Osteoblast (primary cell): ENCODE data around the gene RIPOR3. TPM values are rescaled to one million over a fixed set of nuclear protein-coding genes. Genes with fewer than 3 reads are reported as not detected.

Experiments
- DNase-seq: peaks from one replicate; pipeline ENCODE4 v3.0.0; 2011; ENCODE audit warnings: low spot score, mixed read lengths; ENCODE audit not compliant: insufficient read length; ENCODE audit errors: missing footprints
- H2AFZ ChIP-seq: 2 replicates; pipeline ENCODE4 v1.6.0; 2011; ENCODE audit warnings: mild to moderate bottlenecking, low read length
- H3K27ac ChIP-seq: 2 replicates; pipeline ENCODE4 v1.5.1; 2011; ENCODE audit warnings: mild to moderate bottlenecking, low read depth, low read length, moderate library complexity
- H3K27me3 ChIP-seq: 2 replicates; pipeline ENCODE4 v1.6.0; 2012; ENCODE audit warnings: mild to moderate bottlenecking, control low read depth, inconsistent platforms, low read length, moderate library complexity; ENCODE audit not compliant: insufficient read depth
- H3K36me3 ChIP-seq: 2 replicates; pipeline ENCODE4 v1.5.1; 2011; ENCODE audit warnings: mild to moderate bottlenecking, low read length, control low read depth, moderate library complexity; ENCODE audit not compliant: insufficient read depth
- H3K4me1 ChIP-seq: 2 replicates; pipeline ENCODE4 v1.5.1; 2011; ENCODE audit warnings: mild to moderate bottlenecking, low read length, control low read depth, moderate library complexity; ENCODE audit not compliant: insufficient read depth
- H3K4me2 ChIP-seq: 2 replicates; pipeline ENCODE4 v1.6.0; 2011; ENCODE audit warnings: mild to moderate bottlenecking, low read length; ENCODE audit not compliant: insufficient read depth
- H3K4me3 ChIP-seq: fragments of 200-600 bp; sonication (generic); 3 replicates; pipeline ENCODE4 v1.5.1; 2012; ENCODE audit warnings: mild to moderate bottlenecking, low read length, inconsistent platforms; ENCODE audit not compliant: insufficient read depth
- H3K79me2 ChIP-seq: 2 replicates; pipeline ENCODE4 v1.6.0; 2012; ENCODE audit warnings: mild to moderate bottlenecking, low read length, control low read depth, inconsistent platforms; ENCODE audit not compliant: insufficient read depth
- H3K9me3 ChIP-seq: 2 replicates; pipeline ENCODE4 v1.5.1; 2011; ENCODE audit warnings: low read depth, low read length, control low read depth
- H4K20me1 ChIP-seq: 2 replicates; pipeline ENCODE4 v1.6.0; 2012; ENCODE audit warnings: mild to moderate bottlenecking, low read length, control low read depth; ENCODE audit not compliant: insufficient read depth
- total RNA-seq: library from RNA; depleted of rRNA; stranded (reverse); fragments of >200 nt; gene quantifications from 2 replicates; pipeline ENCODE4 v1.2.3, GENCODE V29; 2012
- TF ChIP-seq, protein P1 (sequence below): IDR thresholded peaks from 2 replicates; pipeline ENCODE4 v1.5.1; 2011; ENCODE audit warnings: mild to moderate bottlenecking, low read depth, low read length, moderate library complexity; ENCODE audit errors: extremely low read depth

The RIPOR3 gene
- total RNA-seq, 1 donor = 1.1 TPM

DNA sequence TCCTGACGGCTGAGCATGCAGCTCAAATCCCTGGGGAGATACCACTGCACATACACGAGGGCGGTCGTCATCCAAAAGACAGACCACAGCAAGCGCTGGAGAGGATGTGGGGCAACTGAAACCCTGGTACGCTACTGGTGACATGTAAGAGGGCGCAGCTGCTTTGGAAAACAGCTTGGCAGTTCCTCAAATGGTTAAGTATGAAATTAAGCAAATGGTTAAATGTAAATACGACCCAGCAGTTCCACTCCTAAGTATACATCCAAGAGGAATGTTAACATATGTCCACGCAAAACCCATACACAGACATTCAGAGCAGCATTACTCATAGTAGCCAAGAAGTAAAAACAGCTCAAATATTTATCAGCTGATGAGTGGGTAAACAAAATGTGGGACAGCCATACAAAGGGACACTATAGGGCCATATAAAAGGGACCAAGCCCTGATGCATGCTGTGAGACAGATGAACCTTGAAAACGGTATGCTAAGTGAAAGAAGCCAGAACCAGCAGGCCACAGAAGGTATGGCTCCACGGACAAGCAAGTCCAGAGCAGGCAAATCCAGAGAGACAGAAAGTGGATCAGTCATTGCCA is 38.5 kb downstream of the RIPOR3 start:
- Histone ChIP-seq H3K27me3 (no peaks in the 10 kb centered on the region), H3K4me2 (no peak overlapping the region), H3K27ac (no peak overlapping the region), H3K4me3 (no peak overlapping the region), H3K9me3 (no peaks in the 10 kb centered on the region), H2AFZ (no peak overlapping the region), H4K20me1 (no peaks in the 10 kb centered on the region), H3K36me3 (no peaks in the 10 kb centered on the region), H3K4me1 (peaks cover 13% of the 10 kb centered on the region), H3K79me2 (no peaks in the 10 kb centered on the region)
- no peak for DNase-seq
- TF ChIP-seq, protein P1, sequence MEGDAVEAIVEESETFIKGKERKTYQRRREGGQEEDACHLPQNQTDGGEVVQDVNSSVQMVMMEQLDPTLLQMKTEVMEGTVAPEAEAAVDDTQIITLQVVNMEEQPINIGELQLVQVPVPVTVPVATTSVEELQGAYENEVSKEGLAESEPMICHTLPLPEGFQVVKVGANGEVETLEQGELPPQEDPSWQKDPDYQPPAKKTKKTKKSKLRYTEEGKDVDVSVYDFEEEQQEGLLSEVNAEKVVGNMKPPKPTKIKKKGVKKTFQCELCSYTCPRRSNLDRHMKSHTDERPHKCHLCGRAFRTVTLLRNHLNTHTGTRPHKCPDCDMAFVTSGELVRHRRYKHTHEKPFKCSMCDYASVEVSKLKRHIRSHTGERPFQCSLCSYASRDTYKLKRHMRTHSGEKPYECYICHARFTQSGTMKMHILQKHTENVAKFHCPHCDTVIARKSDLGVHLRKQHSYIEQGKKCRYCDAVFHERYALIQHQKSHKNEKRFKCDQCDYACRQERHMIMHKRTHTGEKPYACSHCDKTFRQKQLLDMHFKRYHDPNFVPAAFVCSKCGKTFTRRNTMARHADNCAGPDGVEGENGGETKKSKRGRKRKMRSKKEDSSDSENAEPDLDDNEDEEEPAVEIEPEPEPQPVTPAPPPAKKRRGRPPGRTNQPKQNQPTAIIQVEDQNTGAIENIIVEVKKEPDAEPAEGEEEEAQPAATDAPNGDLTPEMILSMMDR = no peak

DNA sequence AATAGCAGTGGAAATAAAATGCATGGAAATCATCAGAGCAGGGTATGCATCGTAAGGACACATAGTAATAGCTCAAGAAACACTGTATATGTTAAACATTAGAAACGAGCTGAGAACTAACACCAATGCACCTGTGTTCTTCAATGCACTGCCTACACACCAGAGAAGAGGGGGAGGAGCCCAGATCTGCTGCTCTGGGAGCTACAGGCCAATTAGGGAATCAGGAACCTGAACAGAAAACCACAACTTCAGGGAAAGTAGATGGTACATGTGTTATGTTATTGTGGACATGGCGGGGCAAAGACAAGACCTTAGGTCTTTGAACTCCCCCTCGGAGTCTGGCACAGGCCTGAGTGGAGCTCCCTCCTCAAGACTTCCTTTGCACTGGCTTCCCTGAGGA is 39.7 kb downstream of the RIPOR3 start:
- no peak for DNase-seq
- H3K36me3 ChIP-seq = no peaks in the 10 kb centered on the region
- H4K20me1 ChIP-seq = no peaks in the 10 kb centered on the region
- H3K79me2 ChIP-seq = no peaks in the 10 kb centered on the region
- H3K9me3 ChIP-seq = no peaks in the 10 kb centered on the region
- H3K27ac ChIP-seq = no peak overlapping the region
- H3K27me3 ChIP-seq = no peaks in the 10 kb centered on the region
- no peak overlapping the region for H3K4me3 ChIP-seq
- TF ChIP-seq, protein P1 = no peak
- H3K4me1 ChIP-seq = peaks cover 13% of the 10 kb centered on the region
- H2AFZ ChIP-seq = no peak overlapping the region
- H3K4me2 ChIP-seq = no peak overlapping the region

DNA sequence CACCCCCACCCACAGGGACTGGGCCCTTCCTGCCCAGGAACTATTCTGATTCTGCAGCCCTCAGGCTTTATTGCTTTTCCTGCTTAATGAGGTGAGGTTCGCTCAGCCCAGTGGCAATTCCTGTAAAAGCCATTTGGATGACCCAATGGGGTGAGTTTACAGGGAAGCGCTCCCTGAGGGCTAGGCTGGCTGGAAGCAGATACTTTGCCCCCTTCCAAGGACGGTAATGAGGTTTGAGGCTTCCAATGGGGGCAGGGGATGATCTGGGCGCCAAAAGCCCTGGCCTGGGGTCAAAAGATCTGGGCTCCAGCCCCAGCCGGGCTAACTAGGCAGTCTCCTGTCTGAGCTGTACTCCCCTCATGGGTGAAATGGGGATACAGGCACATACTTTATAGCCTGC is 41.8 kb downstream of the RIPOR3 start:
- Histone ChIP-seq H4K20me1 (no peaks in the 10 kb centered on the region), H3K27ac (no peak overlapping the region), H3K4me3 (no peak overlapping the region), H3K4me1 (peaks cover 14% of the 10 kb centered on the region), H3K79me2 (no peaks in the 10 kb centered on the region), H3K36me3 (no peaks in the 10 kb centered on the region), H3K9me3 (no peaks in the 10 kb centered on the region), H3K4me2 (no peak overlapping the region), H2AFZ (no peak overlapping the region), H3K27me3 (no peaks in the 10 kb centered on the region)
- TF ChIP-seq, protein P1 = no peak
- no peak for DNase-seq

DNA sequence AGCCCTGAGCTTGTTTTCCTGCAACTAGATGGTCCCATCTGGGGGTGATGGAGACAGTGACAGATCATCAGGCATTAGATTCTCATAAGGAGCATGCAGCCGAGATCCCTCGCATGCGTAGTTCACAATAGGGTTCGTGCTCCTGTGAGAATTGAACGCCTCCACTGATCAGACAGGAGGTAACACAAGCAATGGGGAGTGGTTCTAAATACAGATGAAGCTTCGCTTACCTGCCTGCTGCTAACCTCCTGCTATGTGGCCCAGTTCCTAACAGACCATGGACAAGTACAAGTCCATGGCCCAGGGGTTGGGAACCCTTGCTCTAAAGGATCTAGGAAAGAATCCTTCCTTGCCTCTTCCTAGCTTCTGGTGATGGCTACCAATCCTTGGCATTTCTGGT is 42.7 kb downstream of the RIPOR3 start:
- Histone ChIP-seq H2AFZ (no peak overlapping the region), H3K27me3 (no peaks in the 10 kb centered on the region), H3K4me3 (no peak overlapping the region), H3K4me1 (peaks cover 14% of the 10 kb centered on the region), H3K36me3 (no peaks in the 10 kb centered on the region), H3K9me3 (no peaks in the 10 kb centered on the region), H3K79me2 (no peaks in the 10 kb centered on the region), H3K4me2 (no peak overlapping the region), H3K27ac (no peak overlapping the region), H4K20me1 (no peaks in the 10 kb centered on the region)
- DNase-seq = no peak
- TF ChIP-seq, protein P1 = no peak
